ENCODE measurements around the gene PIWIL4.
A peak's percentile ranks its signal among the peaks of the same experiment; 100 is the strongest.

PIWIL4 gene

DNA sequence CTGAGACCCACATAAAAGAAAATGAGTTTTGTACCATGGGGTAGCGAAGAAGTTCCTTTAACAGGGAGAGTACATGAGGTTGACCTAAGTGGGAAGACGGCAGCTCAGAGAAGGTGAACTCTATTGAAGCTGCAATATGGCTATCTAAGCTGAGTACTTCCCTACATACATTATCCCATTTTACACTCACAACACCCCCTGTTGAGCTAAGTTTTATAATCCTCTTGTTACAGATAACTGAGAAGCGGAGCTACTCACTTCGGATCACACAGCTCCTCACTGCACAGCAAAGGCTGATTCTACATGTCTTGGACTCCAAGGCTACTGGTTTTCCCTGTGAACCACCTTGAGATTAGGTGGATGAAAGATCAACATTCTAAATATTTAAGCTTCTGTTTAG, 8.2 kb upstream of the PIWIL4 start:
- intact Hi-C loops (cut with DNase I; ENCODE audit: low total_unique reads): no loop called here

GRCh38 chr11:94559361-94559760, 7.8 kb upstream of the PIWIL4 start:
- Histone ChIP-seq H3K4me1 (peaks cover 0 to 47% (median 5%) of the 10 kb centered on the region in 4 donors), H3K27me3 (no peaks in the 10 kb centered on the region), H3K27ac (no peak overlapping the region), H3K4me3 (no peak overlapping the region), H3K9me3 (no peaks in the 10 kb centered on the region), H3K36me3 (no peaks in the 10 kb centered on the region)
- intact Hi-C loops (cut with DNase I; ENCODE audit: low total_unique reads): no loop called here
- no peak for DNase-seq
- TF ChIP-seq, protein P1, sequence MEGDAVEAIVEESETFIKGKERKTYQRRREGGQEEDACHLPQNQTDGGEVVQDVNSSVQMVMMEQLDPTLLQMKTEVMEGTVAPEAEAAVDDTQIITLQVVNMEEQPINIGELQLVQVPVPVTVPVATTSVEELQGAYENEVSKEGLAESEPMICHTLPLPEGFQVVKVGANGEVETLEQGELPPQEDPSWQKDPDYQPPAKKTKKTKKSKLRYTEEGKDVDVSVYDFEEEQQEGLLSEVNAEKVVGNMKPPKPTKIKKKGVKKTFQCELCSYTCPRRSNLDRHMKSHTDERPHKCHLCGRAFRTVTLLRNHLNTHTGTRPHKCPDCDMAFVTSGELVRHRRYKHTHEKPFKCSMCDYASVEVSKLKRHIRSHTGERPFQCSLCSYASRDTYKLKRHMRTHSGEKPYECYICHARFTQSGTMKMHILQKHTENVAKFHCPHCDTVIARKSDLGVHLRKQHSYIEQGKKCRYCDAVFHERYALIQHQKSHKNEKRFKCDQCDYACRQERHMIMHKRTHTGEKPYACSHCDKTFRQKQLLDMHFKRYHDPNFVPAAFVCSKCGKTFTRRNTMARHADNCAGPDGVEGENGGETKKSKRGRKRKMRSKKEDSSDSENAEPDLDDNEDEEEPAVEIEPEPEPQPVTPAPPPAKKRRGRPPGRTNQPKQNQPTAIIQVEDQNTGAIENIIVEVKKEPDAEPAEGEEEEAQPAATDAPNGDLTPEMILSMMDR (IDR thresholded peaks at IDR 0.05): no peak

More for the DNA sequence above, 8.2 kb upstream of the PIWIL4 start:
- Histone ChIP-seq H3K36me3 (no peaks in the 10 kb centered on the region), H3K9me3 (no peaks in the 10 kb centered on the region), H3K4me1 (peaks cover 0 to 44% (median 5%) of the 10 kb centered on the region in 4 donors), H3K4me3 (no peak overlapping the region), H3K27ac (no peak overlapping the region), H3K27me3 (no peaks in the 10 kb centered on the region)
- DNase-seq: no peak
- TF ChIP-seq, protein P1 (IDR thresholded peaks at IDR 0.05): no peak

DNA sequence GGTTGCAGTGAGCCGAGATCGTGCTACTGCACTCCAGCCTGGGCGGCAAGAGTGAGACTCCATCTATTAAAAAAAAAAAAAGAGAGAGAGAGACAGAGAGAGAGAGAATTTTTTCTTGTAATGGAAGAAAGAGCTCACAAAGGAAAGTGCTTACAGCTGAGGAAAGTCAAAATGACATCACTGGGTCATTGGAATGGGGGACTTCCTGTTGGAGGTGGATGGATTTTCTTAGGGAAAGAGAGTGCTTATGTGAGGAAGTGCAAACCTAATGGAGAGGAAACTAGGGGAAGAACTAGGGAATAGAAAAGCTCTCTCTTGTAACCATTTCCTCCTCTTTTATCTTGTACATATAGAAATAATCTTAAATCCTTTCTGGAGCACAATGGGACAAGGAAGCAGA, 6.3 kb upstream of the PIWIL4 start:
- Histone ChIP-seq H3K4me3 (no peak overlapping the region), H3K4me1 (peaks cover 0 to 47% (median 5%) of the 10 kb centered on the region in 4 donors), H3K27ac (no peak overlapping the region), H3K9me3 (no peaks in the 10 kb centered on the region), H3K27me3 (no peaks in the 10 kb centered on the region), H3K36me3 (no peaks in the 10 kb centered on the region)
- TF ChIP-seq, protein P1 (IDR thresholded peaks at IDR 0.05): no peak
- DNase-seq: no peak
- intact Hi-C loops (cut with DNase I; ENCODE audit: low total_unique reads): loop anchor here (5.0 kb wide), 1 partner anchor 39 kb away; no protein-coding TSS in a partner anchor

GRCh38 chr11:94563176-94563847, 3.9 kb upstream of the PIWIL4 start:
- H3K9me3 ChIP-seq: no peaks in the 10 kb centered on the region
- H3K27ac ChIP-seq: no peak overlapping the region
- peaks cover 0 to 25% (median 3%) of the 10 kb centered on the region in 4 donors for H3K4me1 ChIP-seq
- intact Hi-C loops (cut with DNase I; ENCODE audit: low total_unique reads): loop anchor here (5.0 kb wide), 1 partner anchor 41 kb away; no protein-coding TSS in a partner anchor
- H3K27me3 ChIP-seq: no peaks in the 10 kb centered on the region
- TF ChIP-seq, protein P1 (IDR thresholded peaks at IDR 0.05): peak; percentile 32 to 45
- no peak overlapping the region for H3K4me3 ChIP-seq
- no peak for DNase-seq
- no peaks in the 10 kb centered on the region for H3K36me3 ChIP-seq

DNA sequence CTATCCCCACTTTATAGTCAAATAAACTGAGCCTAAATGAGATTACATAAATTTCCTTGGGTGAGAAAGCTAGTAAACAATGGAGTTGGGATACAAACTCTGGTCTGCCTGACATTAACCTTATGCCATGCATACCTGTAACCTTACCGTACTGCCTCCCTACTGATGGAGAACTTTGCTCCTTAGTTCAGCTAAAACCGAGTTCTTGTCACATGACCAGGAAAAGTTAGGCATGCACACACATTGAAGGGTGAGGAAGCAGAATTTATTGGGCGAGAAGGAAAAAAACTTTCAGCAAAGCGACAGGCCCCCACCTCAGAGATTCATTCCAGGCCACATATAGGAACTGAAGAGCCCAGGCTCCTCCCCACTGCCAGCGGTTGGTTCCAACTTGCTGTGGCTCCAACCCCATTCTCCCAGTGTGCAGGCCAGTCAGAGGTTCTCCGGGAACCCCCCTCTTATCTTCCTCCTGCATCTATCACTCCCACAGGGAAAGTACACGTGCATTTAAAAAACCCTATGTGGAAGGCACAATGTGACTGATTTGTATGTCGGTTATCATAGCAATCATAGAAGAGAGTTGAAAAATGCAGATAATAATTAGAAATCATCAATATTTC, 3.2 kb upstream of the PIWIL4 start:
- no peak overlapping the region for H3K4me3 ChIP-seq
- TF ChIP-seq, protein P1 (IDR thresholded peaks at IDR 0.05): no peak
- intact Hi-C loops (cut with DNase I; ENCODE audit: low total_unique reads): loop anchor here (5.0 kb wide), 1 partner anchor 42 kb away; no protein-coding TSS in a partner anchor
- no peaks in the 10 kb centered on the region for H3K9me3 ChIP-seq
- DNase-seq: no peak
- peaks cover 0 to 22% (median 3%) of the 10 kb centered on the region in 4 donors for H3K4me1 ChIP-seq
- peaks cover 0 to 2% (median 0%) of the 10 kb centered on the region in 3 donors for H3K36me3 ChIP-seq
- H3K27me3 ChIP-seq: no peaks in the 10 kb centered on the region
- no peak overlapping the region for H3K27ac ChIP-seq

Data from tibial artery (tissue), 4 donors.